Inferior parietal cortex (tissue), 1 donor: Measurements from ENCODE around the gene ARHGEF7.

ENCODE experiments used
- DNase-seq: peaks from one replicate; pipeline ENCODE4 v3.0.0-alpha.2; 2016; ENCODE audit errors: extremely low spot score

The ARHGEF7 gene

DNA sequence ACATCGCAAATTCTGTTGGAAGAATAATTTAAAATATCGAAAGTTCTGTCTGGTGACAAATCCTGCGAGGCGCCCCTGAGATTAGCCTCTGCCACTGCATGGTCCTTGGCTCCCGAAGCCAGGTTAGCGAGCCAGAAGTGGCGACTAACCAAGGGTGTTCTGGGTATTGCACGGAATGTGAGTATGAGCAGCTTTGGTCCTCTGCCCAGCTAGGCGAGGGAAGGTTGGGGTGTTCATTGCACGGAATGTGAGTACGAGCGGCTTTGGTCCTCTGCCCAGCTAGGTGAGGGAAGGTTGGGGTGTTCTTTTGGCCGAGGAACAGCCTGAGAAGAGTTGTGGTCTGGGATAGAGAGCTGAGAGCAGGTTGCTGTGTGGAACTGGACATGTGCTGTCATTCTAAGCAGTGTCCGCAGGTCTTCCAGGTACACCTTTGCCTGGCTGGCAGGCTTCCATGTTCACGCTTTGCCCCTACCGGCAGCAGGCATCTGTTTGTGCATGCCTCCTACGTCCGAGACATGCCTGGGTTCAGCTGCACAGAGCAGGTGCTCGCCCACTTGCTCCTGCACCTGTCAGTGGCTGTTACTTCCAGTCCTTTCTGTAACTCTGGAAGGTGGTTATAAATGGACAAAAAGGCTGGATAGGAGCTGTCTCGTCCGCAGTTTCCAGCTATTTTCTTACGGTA is 187.1 kb downstream of the ARHGEF7 start:
- no peak for DNase-seq

DNA sequence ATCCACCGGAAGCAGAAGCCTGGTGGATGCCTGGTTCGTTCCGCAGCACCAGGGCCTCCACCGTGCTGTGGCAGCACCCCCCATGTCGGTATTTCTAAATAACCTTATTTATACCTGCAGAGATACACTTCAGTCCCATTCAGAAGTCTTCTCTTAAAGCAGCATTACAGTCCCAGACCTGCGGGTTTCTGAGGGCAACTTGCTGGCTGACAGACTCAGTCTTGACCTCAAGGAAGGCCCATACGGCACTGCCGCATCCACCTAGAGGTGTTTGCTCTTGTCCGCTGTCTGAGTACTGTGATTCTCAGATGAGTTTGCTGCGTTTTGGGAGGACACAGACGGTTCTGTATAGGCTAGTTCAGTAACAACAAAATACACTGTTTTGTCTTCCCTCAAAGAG is 188.4 kb downstream of the ARHGEF7 start:
- no peak for DNase-seq

DNA sequence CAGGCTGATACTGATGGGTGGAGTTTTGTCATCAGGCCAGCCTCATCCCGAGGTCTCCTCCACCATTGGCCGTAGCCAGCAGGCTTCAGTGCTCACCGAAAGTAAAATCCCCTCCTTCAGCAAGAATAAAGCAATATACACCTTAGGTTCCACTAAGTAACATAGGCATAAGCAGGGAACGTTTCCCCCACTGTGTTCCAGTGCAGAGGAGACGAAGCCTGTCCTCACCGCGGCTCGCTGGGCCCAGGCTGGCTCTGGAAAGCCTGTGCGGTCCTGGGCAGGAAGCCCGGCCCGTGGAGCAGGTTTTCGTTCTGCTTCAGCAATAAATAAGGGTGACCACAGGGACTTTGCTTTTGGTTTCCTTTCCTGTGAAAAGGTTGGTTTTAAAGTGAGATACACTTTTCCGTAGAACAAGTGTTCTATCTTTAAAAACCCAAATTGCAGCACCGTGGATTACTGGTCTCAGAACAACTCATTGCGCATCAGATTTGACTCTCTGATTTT is 189.0 kb downstream of the ARHGEF7 start:
- no peak for DNase-seq

DNA sequence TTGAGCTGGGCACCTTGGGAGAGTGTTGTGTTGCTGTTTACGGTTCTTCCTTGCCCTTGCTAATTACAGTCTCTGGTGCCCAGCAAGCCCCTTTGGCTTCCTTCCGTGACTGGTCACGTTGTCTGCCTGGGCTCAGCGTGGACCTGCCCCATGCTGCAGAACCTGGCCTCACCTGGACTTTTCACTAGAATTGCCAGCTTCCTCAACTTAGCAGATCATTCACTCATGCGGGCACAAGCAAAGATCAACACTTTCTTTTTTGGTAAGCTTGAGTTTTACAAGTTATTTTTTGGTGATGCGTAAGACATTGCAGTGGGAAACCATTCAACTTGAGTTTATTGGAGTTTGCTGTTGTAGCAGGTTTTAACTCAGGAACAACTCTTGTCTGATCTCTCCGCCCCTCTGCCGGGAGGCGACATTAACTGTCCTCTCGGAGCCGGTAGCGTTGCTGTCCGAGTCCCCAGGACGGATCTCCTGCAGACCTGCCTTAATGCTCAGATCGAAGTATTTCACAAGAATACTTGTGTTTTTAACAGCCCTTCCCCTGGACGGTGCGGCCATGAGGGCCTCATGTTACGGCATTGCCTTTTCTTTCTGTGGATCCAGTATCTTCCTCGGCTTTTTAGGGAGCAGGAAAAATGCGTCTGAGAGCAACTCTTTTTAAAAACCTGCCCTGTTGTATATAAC is 189.6 kb downstream of the ARHGEF7 start:
- DNase-seq, result no peak

DNA sequence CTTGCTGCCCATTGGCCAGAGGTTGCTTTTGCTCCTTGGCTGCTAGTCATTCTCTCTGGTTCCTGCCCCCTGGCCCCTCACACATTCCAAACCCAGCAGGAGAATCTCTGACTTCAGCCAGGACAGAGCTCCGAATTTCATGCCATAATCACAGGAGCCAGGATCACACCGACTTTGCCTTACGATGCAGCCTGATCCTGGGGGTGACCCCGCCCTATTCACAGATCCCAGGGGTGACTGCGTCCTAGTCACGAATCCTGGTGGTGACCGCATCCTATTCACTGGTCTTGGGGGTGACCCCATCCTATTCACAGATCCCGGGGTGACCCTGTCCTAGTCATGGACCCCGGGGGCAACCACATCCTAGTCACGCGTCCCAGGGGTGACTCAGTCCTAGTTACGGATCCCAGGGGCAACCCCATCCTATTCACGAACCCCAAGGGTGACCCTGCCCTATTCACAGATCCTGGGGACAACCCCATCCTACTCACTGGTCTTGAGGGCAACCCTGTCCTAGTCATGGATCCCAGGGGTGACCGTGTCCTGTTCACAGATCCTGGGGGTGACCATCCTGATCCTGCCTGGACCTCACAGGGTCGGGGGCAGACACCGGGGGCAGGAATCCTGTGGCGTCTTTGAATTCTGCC is 198.0 kb downstream of the ARHGEF7 start:
- no peak for DNase-seq

DNA sequence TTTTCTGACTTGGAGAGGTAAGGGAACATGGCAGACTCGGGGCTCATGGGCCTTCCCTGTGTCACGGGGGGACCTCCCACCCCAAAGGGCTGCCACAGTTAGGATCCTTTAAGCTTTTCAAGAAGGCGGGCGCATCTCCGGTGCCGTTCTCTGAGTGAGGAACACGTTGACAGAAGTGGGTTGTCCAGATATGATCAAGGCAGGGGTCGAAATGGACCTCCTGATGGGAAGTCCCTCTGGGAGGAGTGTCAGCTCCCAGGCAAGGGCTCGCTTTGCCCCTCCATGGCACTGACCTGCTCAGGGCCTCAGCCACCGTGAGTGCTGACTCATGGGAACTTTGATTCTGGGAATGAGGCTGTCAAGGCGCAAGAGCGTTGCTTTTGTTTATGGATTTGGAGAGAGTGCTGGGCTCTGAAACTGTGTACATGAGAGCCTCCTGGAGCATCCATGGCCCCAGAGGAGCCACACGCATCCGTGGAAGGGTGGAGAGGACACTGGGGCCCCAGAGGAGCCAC is 198.9 kb downstream of the ARHGEF7 start:
- no peak for DNase-seq

DNA sequence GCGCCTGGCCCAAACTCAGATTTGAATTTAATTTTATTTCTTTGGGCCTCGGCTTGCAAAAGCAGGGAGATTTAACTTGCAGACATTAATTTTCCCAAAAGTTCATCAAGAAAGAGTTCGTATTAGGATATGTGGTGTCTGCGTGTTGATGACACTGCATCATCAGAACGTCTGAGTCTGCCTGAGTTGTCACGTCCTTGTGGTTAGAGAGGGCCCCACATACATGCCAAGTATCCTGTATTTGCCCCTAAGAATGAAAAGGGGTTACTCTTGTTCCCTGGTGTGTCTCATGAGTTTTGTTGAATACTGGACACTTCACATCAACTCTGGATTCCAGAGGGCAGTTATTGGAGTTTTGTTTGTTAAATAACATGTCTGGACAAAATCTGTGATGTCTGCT is 199.7 kb downstream of the ARHGEF7 start:
- no peak for DNase-seq

DNA sequence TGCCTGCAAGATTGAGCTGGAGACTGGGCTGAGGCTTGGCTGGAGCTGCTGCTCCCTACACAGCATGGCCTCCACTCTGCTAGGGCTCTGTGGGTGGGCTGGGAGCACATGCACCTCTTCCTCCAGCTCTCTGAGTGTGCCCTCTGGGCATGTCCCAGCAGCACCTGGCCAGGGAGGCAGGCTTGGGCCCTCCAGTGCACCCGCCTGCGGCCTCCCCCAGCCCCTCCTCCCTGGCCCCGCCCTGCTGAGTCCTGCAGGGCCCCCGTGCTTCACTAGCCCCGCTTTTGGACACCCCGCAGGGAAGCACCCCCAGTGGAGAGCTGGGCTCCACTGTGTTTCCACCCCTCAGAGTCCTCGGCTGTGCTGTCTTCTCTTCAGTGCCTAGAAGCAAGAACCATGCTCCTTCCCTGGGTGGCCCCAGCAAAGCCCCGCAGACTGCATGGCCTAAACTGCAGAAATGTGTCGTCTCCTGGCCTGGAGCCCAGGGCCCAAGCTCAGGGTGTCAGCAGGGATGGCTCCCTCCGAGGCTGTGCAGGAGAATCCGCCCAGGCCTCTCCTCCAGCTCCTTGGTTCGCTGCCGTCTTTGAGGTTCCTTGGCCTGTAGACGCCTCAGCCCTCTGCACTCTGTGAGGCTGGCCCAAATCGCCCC is 200.4 kb downstream of the ARHGEF7 start:
- no peak for DNase-seq

DNA sequence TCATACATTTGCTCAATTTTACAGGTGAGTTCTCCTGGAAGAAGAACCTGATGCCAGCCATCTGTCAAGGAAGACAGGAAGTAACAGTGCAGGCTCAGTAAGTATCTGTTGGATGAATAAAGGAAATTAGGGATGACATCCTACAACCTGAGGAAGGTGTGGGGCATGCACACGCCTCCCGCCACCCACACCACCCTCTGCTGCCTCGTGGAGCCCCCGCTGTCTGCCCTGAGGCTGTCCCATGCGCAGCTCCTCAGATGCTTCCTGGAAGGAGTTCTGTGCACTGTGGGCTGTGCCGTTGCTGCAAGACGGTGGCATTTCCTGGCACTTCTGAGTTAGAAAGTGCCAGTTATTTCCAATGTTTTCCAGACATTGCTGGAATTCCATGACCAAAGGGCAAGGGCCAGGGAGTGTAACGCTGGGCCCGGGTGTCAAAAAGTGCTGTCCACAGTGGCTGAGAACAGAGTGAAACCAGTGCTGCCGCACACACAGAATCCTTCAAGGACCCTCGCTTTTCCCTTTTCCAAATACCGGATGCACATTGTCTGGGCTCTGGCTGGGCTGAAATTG is 201.1 kb downstream of the ARHGEF7 start:
- no peak for DNase-seq

DNA sequence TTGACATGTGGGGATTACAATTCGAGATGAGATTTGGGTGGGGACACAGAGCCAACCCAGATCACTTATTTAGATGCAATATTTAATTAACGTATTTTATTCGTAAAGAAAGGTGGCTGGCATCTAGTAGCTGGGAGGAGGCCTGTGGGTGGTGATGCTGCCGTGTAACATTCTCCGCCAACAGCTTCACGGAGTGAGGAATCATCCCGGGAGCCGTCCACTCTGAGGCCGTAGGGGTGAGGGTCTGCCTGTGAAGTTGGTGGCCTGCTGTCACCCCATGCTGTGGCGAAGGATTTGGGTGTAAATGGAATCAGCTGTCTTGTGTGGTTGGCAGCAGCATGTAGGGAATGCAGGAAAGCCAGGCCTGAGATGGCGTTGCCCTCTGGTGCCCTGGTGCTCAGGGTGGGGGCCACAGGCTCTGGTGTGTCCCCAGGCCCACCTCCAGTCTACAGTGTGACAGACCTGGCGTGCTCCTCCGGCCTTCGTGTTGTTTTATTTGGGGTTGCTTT is 202.0 kb downstream of the ARHGEF7 start:
- no peak for DNase-seq

DNA sequence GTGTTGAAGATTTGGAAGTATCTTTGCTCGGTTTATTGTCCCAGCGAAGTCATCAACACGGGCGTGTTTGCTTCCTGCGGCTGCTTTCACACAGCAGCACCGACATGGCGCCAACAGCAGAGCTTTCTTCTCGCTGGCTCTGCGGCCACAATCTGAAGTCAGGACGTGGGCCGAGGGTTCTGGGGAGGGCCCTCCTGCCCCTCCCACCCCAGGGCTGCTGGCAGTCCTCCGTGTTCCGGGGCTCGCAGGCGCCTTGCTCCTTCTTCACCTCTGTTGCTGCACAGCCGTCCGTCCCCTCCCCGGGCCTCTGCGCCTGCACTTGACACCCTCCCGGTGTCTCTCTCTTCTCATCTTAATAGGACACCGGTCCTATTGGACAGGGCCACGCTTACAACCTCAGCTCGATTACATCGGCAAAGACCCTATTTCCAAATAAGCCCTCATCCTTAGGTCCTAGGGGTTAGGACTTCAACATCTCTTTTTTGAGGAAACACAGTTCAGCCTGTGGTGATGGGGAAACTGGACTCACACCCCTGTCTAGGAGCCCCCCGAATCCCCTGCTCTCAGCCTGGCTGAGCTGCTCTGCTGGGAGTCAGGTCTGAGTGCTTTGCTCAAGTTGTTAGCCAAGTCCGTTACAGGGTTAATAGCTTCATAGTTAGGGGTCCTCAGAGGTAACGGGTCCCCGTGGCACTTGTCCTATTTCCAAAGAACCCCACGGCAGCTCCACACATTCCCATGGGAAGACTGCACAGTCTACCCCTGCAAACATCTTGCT is 202.6 kb downstream of the ARHGEF7 start:
- DNase-seq, result no peak

DNA sequence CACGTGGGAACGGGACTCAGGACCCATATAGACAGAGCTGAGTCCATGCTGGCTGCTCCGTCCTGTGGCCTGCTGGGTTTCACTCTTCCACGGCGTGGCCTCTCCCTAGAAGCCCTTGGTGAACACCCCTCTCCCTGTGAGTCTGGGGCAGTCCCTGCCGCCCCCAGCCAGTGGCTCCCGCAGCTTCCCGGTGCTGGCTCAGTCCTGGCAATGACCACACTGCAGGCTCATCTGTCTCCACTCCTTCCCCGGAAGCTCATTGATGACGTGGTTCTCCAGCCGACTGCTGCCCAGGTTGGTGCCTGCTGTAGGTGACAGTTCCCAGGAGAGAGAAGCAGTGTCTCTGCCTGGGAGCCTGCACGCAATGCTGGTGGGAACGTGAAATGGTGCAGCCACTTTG is 203.3 kb downstream of the ARHGEF7 start:
- no peak for DNase-seq

DNA sequence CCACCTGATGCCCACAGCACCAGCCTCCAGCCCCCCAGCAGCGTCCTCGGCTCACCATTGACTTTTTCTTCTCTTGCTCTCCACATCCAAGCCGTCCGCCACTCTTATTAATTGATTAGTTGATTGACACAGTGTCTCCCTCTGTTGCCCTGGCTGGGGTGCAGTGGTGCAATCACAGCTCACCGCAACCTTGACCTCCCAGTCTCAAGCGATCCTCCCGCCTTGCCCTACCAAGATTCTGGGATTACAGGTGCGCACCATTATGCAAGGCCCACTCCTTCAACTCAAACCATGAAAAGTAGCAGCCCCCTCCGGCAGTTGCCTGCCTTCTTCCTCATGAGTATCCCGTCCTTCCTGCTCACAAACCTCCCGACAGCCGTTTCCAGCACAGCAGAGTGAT is 204.4 kb downstream of the ARHGEF7 start:
- DNase-seq, result no peak

DNA sequence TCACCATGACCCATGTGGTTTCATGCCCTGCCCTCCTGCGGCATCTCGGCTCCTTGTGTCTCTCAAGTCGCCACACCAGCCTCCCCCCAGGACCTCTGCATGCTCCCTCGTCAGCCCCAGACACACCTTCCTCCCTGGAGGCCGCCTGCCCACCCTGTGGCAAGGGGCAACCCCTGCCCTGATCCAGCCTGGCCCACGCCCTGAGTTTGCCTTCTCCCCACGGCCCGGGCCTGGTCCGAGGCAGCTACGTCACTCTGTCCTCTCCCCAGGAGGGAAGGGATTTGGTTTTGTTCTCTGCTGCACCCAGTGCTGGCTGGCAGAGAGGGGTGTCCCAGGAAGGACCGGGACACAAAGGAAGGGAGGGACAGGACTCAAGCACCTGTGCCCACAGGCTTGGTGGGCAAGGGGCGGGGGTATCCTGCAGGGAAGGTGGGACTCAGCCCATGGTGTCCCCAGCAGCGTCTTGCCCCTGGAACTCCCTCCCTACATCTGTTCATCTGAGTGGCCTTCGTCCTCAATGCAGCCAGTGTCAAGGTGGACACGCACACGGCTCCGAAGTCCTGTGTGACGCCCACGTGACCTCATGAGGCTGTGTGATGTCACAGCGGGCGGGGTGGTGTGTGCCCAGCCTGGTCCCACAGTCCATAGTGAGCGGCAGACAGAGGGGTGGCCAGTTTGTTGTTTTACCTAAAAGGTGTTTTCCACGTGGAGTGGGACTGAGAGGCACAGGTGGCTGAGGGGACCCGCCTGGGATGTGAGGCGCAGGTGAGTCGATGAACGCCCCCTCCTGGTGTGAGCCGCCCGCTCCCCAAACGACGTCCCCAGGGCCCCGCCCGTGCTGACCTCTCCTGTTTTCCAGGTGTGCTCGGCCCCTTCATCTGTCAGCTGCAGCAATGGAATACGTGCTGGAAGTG is 205.1 kb downstream of the ARHGEF7 start, which contains the start of gene TEX29:
Gene TEX29 (plus strand): TSS at position 645 of the 914 bp plus-strand sequence. CDS start 249 bp downstream, at position 894.
- no peak for DNase-seq

DNA sequence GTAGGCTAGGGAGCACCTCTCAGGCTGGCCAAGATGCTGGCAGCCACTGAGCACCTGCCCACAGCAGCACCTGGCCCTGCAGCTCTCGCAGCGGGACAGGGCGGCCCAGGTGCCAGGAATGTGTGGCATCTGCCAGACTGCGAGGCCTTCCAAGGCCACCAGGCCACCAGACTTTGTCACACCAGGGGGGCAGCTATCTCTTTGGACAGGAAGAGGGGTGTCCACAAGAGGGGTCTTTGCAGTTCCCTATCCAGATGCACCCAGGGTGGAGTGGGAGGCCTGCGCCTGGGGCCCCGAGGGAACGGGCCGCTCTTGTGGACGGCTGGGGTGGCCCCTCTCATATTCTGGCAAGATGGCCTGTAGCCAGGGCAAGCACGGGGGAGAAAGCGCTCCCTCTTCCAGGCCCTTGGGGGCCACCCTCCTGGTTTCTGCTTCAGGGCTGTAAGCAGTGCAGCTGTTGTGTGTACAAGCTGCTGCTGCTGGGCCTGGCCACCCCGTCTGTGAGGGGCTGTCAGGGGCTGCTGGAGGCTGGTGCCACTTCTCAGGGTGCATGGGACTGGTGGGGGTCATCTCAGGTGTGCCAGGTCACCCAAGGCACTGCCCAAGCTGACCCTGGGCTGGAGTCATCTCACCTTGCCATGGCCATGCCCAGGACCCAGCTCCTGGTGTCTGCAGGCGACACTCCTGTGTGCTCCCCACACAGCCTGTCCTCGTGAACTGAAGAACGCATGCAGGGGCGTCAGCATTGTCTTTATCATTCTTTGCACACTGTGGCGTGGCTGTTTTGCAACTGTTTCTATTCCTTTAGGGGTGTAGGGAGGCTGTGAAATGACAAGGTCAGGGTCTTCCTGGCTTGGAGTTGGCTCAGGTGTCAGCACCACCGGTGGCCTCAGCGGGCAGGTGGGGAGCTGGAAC is 207.1 kb downstream of the ARHGEF7 start:
- DNase-seq, result no peak

DNA sequence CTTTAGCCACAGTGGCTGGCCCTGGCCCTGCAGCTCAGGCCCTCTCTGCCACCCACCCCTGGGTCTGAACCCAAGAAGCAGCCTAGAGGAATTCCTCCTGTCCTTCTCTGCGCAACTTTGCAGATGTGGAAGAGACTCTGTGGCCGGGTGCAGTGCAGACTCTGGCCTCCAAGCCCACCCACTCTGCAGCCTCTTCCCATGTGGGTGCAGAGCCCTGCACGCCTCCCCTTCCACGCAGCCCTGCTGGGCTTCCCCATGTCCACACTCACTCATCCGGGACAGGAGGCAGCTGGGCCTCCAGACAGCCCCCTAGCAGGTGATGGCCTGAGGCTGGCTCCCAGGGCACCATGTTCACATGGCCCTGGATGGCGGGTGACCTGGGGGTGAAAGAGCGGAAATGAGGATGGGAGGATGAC is 207.8 kb downstream of the ARHGEF7 start:
- no peak for DNase-seq

DNA sequence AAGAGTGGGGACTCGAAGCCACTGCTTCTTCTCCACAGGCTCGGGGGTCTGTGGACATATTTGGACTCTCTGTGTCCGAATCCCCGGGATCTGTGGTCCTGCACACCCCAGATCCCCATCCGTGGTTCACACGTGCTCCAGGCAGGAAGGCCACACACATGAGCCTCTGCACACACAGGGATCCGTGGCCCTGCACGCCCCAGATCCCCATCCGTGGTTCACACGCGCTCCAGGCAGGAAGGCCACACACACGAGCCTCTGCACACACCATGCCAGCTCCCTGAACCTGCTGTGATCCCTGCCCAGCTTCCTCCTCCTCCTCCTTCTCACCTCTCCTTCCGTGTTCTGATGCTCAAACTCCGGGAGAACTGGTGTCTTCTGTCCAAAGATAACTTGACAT is 208.4 kb downstream of the ARHGEF7 start:
- no peak for DNase-seq

DNA sequence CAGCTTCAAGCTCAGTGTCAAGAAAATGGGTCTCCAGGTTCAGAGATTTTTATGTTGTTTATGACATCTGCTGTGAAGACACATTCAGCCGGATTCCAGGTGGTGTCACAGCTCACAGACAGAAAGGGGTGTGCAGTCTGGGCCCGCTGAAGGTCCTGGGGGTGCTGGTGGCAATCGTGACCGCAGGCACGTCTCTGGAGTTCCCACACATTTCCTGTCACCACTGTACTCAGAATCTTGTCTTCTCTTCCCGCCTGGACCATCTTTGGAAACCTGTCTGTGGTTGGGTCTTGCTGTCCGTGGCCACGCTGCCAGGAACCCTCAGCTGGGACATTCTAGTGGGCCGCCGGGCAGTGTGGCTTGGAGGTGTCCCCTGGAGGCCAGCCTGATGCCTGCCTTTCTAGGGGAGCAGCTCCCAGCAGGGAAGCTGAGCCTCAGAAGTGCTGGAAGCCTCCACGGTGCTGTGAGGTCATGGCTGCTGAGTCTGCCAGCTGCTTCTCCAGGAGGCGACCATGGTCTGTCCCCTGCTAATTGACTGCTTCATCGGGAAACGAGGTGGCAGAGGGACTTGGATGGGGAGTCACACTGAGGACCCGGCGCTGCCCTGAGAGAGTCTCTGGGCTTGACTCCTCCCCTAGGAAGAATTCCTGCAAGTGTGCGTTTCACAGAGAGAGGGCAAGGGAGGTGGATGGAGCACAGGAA is 209.0 kb downstream of the ARHGEF7 start:
- DNase-seq, result no peak
